ENCODE data around the gene AKNAD1. TPM values are rescaled to one million over a fixed set of nuclear protein-coding genes. Genes with fewer than 3 reads are reported as not detected.

Gene AKNAD1
- total RNA-seq, 1 experiment from 2014 or later, result 4.7 TPM

DNA sequence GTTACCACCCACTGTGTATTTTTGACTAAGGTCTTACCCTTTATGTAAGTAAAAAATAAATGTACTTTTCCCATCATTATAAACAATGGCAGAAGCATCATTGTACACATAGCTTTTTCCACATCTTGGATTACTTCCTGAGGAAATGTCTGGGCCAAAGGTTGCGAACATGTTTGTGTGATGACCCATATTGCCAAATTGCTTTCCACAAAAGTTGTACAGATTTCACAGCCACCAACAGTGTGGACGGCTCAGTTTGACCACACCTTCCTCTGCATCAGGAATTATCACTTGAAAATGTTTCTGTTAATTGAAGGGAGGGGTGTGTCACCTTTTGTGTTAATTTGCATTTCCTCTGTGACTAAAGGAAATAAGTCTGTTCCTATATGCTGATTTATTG lies 25.7 kb downstream of the AKNAD1 start:
- peak; percentile 80 for DNase-seq (ENCODE audit: low read depth)

DNA sequence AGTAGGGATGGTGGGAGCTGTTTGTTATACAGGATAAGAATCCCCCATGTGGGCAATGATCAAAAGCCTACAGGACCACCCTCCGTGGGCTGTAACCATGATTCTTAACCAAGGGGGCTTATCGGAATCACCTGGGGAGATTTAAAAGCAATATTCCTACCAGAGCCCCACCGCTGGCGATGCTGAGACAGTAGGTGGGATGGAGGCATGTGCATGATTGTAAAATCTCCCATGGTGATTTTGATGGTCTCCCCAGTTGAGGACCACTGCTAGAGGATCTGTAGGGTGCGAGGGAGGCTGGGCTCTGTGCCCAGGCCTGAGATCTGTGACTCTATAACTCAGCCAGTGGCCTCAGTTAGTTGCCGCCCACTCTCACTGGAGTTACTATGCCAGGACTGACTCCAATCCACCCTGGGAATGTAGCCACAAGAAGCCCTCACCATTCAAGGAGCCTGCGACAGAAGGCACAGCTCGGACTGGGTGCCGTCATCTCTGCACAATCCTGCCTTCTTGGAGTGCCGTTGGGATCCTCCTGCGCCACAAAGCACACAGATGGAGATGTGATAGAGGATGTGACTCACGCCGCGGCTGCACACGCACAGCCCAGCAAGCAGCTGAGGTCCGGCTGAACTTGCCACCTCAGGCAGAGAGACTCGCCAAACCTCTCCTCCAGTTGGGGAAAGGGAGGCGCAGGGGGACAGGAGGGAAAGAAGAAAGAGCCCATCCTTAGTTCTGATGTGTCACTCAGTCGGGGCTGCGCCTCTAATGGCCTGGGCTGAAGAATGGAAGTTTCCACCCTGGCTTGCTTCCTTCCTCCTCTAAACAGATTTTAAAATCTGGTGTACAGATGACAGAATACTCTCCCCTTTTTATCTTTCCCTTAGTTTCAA lies 26.5 kb downstream of the AKNAD1 start:
- peak; percentile 100 for DNase-seq (ENCODE audit: low read depth)

DNA sequence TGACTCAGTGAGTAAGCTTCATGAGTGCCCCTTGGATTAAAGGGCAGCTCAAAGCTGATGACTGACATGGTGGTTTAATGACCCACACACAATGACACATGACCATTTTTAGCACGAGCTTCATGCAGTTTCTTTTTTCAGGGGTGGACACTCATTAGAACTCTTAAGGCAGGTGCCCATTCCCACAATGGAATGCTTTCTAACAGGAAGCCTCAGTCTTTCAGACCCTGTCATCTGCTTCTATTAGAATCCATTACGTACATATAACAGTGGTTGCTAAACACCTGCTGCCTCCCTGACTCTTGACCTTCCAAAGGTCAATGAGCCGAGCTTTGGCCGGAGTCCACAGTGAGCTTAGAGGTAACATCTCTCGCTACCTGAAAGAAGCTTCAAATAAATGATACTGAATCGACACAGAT lies 27.4 kb downstream of the AKNAD1 start:
- peak; percentile 88 for DNase-seq (ENCODE audit: low read depth)

DNA sequence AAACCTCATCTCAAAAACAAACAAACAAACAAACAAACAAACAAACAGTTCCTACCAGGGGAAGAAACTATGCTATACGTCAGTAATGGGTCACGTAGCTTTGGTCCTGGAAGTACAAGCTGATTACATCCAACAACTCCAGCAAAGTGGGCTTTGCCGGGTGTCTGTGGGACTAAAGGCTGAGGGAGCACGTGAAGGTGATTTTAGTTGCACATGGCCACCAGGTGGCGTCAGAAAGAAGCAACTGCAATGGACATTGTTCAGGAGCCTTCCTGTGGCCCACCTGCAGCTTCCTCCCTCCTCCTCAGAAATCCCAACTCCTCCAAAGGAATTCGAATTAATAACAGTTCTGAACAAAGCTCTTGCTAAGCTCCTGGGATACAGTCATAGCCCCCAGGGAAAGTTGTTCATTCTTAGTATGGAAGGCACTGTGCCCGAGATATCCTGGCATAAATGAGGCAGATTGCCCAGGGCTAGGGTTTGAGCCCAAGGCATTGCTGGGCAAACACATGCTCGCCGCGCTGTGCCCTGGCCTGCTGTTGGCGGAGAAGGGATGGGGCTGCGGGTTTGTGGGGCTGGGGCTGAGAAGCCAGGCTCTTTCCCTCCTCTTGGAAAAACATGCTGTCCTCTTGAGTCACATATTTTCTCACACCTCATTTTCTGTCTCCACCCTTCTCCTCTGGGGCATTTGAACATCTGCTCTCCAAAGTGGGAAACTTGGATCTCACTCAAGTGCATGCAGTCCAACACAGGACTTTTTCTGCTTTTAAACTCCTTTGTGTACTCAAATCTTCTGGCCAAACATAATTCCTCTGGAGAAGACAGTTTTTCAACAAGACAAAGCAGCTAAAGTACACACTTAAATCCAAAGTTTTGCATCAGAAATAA lies 28.6 kb downstream of the AKNAD1 start:
- peak; percentile 99 for DNase-seq (ENCODE audit: low read depth)

DNA sequence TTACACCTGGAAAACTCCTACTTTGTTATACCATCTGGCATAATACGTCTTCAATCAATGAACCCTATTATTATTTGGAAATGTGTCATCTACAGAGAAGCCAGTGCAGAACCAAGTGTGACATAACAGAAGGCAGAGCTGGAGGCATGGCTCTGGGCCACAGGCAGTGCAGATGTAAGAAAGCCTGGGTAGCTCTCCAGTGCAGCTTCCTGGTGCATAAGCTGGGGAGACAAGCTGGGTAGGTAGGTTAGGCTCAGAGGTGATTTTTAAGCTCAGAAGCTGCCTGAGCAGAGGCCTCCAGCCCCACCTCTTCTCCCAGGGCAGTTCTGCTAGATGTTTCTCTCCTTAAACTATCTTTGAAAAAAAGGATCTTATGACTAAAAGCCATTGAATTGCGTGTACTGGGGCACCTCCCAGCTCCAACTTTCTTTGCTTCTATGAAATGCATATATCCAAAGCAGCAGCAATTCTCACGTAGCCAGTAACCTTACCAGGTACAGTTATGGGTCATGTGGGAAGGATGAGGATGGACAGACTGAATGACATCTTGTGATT lies 30.7 kb downstream of the AKNAD1 start:
- no peak for DNase-seq (ENCODE audit: low read depth)

DNA sequence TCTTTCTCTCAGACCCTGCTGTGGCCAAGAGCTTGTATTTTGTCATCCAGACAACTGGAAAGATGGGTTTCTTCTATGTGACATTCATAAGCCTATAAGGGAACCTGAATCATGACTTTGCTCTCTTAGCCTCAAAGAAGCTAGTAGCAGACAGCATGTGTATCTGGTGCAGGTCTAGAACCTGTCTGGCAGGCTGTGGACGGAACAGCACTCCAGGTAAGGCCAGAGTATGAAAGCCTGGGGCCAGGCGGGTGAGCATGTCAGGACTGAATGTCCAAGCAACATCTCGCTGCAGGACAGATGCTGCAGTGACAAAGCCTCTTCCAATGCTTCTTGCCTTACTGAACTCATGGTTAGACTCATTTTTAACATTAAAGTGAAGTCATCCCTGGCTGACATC lies 32.8 kb downstream of the AKNAD1 start:
- DNase-seq (ENCODE audit: low read depth), result no peak

DNA sequence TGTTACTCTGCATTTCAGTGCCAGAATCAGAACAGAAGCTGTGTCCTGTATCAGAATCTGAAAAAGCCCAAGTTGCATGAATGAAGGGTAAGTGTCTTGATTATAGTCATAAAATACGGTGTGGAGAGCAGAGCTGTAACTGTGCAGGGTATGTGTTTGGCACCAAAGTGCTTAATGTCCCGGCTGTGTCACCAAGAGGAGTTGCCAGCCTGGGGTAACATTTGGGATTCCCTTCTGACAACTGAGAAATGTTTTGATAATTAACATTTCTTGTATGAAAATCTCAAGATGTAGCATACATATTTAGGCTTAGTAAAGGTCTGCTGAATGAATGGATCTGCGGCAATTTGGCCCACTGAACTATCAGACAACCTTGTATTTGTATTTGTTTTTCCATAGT lies 33.3 kb downstream of the AKNAD1 start:
- DNase-seq (ENCODE audit: low read depth), result no peak

DNA sequence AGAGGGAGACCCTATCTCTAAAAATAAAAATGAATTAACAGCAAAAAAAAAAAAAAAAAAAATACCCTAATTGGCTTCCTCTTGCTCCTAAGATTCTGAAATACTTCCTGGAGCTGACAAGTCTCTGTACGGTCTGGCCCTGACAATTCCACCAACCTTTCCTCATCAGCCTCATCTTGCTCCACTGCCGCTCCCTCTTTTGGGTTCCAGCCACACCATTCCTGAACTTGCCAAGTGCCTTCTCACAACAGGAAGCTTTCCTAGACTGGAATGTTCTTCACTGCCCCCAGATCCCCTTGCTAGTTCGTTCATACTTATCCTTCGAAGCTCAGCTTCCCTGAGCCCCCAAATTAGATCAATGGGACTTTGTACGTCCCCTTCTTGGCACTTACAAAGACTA lies 37.0 kb downstream of the AKNAD1 start:
- no peak for DNase-seq (ENCODE audit: low read depth)

DNA sequence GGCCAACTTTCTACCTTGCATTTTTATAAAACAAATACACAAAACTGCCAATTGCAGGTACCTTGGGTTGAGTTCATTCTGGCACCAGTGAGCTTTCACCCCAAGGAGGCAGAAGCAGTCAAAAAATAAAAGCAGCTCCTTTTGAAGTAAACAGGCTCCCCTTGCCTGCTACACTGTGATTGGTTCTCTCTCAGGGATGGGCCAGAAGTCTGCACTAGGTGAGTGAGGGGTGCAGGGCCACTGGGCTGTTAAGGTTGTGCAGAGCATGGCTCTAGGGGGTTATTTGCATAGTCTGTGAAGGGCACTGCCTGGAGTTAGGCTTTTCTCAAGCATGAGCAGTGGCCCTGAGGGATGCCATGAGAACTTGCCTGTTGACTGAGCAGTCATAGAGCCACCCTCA lies 39.1 kb downstream of the AKNAD1 start:
- DNase-seq (ENCODE audit: low read depth), result no peak

DNA sequence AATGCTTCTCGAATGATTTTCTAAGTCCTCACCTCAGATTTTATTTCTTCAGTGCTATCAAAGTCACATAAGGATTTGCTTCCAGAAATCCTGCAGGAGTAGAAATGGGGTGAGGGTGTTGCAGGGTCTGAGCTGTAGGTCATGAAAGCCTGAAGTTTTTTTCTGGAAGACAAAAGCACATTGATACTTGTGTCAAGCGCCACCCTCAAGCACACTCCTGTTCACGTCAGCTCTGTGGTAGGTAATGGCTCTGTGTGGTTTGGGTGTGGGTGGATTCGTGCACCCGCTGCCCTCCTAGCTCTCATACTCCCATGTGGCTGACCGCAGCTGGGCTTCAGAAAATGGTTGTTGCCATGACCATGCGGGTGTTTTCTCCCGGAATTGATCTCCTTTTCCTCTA lies 39.9 kb downstream of the AKNAD1 start:
- peak; percentile 97 for DNase-seq (ENCODE audit: low read depth)

DNA sequence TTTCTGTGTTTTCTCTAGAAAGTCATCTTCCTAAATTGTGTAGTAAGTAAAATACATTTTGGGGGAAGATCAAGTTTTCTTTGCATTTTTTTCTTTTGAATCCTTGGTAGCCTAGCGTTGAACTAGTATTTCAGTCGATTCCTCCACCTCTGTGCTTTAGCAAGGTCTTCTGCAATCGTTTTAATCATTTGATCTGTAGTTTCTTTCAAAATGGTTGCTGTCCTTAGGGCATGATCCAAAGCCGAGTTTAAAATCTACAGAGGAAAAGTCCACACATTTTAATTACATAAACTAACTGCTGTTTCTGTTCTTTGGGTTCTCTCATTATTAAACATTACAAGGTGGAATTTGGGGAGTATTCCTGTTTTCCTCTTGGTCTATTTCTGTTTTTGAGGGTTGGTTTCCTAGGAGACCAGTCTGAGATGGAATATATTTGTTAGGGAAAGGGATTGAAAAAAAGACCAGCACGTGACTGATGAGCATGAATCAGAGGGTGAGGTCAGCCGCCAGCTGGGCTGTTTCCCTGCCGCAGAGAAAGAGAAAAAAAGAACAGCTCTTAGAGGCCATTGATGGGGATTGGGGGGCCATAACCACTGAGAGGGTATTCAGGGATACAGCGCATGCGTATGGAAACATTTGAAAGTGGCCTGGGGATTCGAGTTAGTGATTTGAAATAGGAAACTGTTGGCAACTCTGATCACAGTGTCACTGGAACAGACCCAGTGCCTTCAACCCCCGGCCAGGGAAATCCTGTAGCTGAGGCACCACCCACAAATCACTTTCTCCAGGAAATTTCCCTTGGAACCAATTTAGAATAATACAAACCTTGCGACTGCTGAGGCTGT lies 40.6 kb downstream of the AKNAD1 start:
- peak; percentile 96 for DNase-seq (ENCODE audit: low read depth)

DNA sequence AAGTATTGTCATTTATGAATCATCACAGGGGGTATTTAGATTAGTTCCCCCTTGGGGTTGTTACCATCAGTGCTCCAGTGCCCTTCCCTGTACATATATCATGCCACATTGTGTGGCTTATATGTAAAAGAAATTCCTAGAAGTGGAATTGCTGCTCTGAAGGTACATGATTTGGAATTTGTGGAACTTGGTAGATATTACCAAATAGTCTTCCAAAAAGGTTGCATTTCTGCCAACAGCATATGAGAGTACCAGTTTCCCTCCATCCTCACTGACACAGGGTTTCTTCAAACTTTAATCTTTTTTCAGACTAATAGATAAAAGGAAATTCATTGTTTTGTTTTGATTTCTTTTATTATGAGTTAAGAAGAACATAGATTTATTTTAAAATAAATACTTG lies 41.3 kb downstream of the AKNAD1 start:
- DNase-seq (ENCODE audit: low read depth), result no peak

DNA sequence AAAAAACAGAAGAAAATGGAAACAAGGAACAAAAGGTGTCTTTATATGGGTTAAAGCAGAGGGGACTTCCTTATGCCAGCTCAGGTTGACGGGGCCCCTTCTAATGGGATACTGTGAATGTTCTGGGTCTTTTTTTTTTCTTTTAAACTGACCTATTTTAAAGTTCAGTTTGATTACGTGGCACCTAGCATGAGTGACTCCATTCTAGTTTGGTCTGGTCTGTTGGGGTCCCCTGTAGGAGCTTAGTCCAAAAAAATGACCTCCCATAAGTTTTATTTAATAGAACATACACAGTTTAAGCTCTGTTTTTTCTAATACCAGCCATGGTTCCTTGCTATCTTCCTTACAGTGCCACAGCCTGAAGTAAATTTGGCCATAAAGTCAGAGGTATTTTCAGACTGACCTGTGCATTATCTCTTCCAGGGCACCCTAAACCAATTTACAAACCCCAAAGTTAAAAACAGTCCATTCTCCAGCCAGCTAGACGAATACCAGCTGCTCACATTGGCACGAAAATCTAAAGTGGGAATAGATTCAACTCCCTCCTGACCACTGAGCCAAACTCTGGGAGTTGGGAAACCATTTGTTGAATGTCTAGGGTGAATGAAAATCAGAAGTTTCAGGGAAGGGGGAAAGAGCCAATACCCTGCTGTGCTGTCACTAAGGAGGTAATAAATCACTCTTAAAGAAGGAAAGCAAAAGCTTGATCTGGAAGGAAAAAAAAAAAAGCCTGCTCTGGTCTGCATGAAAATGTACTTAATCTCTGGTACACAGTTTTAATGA lies 42.4 kb downstream of the AKNAD1 start:
- peak; percentile 62 for DNase-seq (ENCODE audit: low read depth)

DNA sequence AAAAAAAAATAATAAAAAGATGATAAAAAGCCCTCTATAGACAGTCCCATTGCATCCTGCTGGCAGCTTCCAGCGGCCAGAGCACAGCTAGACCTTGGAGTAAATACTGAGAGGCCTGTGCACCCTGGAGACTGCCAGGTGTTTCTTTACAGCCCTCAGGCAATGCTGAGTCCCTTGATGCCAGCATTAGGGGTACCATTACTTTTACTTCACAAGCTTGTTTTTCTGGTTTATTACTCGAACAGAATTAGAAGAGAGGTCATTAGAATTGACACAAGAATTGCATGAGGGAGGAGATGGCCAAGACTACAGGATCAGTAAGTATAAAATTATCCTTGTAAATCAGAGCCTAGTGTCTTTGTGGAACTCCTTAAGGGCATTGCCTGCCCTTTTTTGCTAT lies 43.6 kb downstream of the AKNAD1 start:
- DNase-seq (ENCODE audit: low read depth), result peak; percentile 42

DNA sequence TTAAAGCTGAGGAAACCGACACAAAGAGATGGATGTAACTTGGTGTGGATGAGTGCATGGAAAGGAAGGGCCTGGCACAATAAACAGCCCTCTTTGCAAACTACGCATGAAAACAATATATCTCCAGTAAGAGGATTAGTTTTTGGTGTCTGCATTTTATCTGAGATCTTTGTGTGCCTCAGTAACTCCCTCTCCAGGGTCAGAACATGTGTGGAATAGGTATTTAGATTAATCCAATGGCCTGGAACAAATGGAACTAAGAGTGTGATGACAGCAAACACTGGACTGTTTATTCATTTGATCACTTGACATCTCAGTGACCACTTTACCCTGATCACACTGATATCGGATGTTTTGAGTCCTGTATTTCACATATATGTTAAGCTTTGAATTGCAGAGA lies 45.3 kb downstream of the AKNAD1 start:
- no peak for DNase-seq (ENCODE audit: low read depth)

DNA sequence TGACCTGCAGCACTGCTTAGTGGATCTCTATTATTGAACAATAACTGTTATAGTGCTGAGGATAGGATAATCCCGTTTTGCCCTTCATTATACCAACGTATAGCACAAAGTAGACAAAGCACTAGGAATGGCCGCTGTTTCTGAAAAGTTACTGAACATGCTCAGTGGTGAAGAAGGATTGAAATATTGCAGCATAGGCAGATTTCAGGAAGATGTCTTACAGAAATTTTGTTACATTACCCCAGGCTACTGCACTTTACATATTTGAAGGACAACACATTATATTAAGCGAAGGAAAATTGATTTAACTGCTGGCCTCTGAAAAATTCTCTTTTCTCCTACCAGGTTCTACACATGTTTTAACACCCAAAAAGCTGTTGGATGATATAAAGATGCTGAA lies 48.5 kb downstream of the AKNAD1 start:
- no peak for DNase-seq (ENCODE audit: low read depth)

DNA sequence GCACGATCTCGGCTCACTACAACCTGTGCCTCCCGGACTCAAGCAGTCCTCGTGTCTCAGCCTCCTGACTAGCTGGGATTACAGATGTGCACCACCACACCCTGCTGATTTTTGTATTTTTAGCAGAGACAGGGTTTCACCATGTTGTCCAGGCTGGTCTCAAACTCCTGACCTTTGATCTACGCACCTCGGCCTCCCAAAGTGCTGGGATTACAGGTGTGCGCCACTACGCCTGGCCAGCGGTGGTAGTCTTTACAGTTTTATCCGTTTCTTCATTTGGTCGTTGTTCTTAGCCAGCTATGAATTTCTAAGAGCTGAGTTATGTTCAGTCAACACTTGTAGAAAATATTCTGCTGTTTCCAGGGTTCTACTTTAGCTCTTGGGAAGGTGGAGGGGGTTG lies 53.3 kb downstream of the AKNAD1 start:
- DNase-seq (ENCODE audit: low read depth), result no peak

DNA sequence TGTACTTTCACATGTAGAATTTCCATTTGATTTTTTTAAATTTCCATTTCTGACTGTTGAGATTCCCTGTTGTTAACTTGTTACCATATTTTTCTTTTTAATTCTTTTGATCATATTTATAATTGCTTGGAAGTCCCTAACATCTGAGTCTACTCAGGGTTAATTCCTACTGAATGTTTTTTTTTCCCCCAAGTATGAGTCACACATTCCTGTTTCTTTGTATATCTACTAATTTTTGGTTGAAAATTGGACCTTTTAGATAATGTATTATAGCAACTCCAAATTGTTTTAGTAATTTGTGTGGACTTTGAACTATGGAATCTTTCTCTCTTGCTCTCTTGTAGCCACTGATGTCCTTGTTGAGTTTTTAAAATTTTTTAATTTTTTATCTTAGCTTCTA lies 55.8 kb downstream of the AKNAD1 start:
- peak; percentile 36 for DNase-seq (ENCODE audit: low read depth)

DNA sequence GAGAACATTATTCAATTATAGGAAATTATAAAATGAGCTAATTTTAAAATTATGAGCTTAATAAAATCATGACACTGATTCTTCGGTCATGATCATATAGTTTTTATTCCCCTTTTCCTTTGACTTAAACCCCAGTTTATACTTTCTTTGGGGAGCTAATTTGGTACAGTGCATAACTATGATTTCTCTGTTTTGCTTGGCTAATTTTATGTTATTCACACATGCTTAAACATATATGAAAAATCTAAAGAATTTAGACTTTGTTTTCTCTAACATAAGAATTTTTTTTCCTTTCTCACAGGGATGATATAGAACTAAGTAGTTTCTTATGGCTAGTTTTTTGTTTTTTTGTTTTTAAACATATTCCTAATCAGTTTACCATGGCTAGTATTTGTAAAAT lies 57.9 kb downstream of the AKNAD1 start:
- no peak for DNase-seq (ENCODE audit: low read depth)

DNA sequence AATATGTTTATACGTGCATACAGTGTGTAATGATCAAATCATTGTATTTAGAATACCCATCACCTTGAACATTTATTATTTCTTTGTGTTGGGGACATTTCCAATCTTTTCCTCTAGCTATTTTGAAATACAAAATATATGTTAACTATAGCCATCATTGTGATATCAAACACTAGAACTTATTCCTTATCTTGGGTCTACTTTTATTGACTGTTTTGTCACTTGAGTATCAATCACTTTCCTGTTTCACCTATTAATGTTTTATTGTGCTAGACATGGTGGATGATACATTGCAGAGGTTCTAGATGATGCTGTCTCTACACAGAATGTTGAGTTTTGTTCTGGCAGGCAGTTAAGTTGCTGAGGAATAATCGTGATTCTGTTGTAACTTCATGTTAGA lies 64.5 kb downstream of the AKNAD1 start:
- DNase-seq (ENCODE audit: low read depth), result no peak

DNA sequence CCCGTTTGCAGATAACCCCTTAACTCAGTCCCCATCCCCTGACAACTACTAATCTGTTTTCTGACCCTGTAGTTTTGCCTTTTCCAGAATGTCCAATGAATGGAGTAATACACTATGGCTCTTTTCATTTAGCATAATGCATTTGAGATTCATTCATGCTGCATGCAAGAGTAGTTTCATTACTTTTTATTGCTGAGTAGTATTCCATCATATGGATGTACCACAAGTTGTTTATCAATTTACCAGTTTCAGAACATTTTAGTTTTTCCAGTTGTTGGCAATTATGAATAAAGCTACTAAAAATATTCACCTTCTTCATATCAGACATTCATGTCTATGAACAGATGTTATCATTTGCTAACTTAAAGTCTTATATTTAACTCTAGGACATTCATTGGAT lies 65.1 kb downstream of the AKNAD1 start:
- no peak for DNase-seq (ENCODE audit: low read depth)

All from RPMI7951 (cell line).